Measurements from ENCODE around the gene CKB.

CKB gene

DNA sequence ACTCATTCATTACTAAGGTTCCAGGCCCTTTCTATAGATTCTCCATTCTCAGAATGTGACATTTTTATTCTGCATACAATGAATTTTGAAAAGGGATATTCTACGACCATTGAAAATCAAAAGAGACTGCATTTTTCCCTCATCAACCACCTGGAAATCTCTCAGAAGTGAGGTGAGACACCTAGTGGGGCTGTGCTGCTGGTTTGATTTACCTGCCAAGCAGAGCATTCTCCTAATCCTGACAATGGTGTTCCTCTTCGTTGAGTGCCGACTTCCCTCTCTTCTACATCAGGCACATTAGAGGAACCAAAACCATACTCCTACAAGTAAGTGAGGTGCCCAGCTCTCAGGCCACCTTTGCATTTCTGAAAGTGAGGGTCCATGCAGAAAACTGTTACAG is 14.9 kb downstream of the CKB start:
- H3K27me3 ChIP-seq (ENCODE audit: control insufficient read depth, insufficient read depth, low read length): no peaks in the 10 kb centered on the region
- H3K36me3 ChIP-seq (ENCODE audit: control insufficient read depth, insufficient read depth, low read length): peaks cover 12% of the 10 kb centered on the region; the same call in 1 of the 2 replicates
- WGBS (ENCODE audit: insufficient coverage, insufficient read length): no CpG with 5 or more reads among the region's 3 CpGs
- H3K4me3 ChIP-seq (ENCODE audit: low read length): no peak overlapping the region
- H3K4me1 ChIP-seq (ENCODE audit: control insufficient read depth, insufficient read depth, low read length): no peaks in the 10 kb centered on the region
- no peaks in the 10 kb centered on the region for H3K9me3 ChIP-seq (ENCODE audit: control insufficient read depth, insufficient read depth, low read length)
- no peak for DNase-seq (ENCODE audit: low read depth, low spot score)
- no peak overlapping the region for H3K27ac ChIP-seq (ENCODE audit: low read length)

DNA sequence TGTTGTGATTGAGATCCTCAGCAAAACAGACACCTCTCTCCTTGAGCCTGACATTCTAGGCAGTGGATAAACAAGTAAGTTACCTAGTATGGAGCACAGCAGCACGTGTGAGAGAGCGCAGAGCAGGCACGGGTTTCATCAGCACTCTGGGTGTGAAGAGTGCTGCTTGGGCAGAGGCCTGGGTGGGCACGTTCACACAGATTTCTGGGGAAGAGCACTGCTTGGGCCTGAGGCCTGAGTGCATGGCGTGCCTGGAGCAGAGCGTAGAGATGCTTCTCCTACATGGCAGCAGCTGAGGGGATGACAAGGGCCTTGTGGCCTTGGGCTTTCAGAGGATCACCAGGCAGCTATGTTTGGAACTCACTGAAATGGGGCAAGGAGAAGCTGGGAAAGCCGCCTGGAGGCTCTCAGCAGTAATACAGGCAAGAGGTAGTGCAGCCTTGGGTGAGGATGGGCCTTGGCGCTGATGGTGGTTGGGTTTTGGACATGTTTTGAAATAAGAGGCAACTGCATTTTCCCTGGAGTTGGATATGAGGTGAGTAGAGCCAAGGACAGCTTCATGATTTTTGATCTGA is 17.6 kb downstream of the CKB start:
- no peak overlapping the region for H3K4me3 ChIP-seq (ENCODE audit: low read length)
- no peak for DNase-seq (ENCODE audit: low read depth, low spot score)
- no CpG with 5 or more reads among the region's 8 CpGs for WGBS (ENCODE audit: insufficient coverage, insufficient read length)
- H3K4me1 ChIP-seq (ENCODE audit: control insufficient read depth, insufficient read depth, low read length): no peaks in the 10 kb centered on the region
- no peak overlapping the region for H3K27ac ChIP-seq (ENCODE audit: low read length)
- peaks cover 9% of the 10 kb centered on the region; the same call in 1 of the 2 replicates for H3K36me3 ChIP-seq (ENCODE audit: control insufficient read depth, insufficient read depth, low read length)
- no peaks in the 10 kb centered on the region for H3K9me3 ChIP-seq (ENCODE audit: control insufficient read depth, insufficient read depth, low read length)
- H3K27me3 ChIP-seq (ENCODE audit: control insufficient read depth, insufficient read depth, low read length): no peaks in the 10 kb centered on the region

DNA sequence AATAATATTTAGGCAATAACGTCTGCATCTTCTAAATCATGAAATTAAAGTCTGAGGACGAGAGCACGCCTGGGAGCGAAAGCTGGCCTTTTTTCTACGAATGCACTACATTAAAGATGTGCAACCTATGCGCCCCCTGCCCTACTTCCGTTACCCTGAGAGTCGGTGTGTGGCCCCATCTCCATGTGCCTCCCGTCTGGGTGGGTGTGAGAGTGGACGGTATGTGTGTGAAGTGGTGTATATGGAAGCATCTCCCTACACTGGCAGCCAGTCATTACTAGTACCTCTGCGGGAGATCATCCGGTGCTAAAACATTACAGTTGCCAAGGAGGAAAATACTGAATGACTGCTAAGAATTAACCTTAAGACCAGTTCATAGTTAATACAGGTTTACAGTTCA is 19.3 kb downstream of the CKB start:
- no peak for DNase-seq (ENCODE audit: low read depth, low spot score)
- Histone ChIP-seq H3K36me3 (ENCODE audit: control insufficient read depth, insufficient read depth, low read length) (peaks cover 6% of the 10 kb centered on the region; the same call in 1 of the 2 replicates), H3K4me3 (ENCODE audit: low read length) (no peak overlapping the region), H3K27me3 (ENCODE audit: control insufficient read depth, insufficient read depth, low read length) (no peaks in the 10 kb centered on the region), H3K4me1 (ENCODE audit: control insufficient read depth, insufficient read depth, low read length) (no peaks in the 10 kb centered on the region), H3K27ac (ENCODE audit: low read length) (no peak overlapping the region), H3K9me3 (ENCODE audit: control insufficient read depth, insufficient read depth, low read length) (no peaks in the 10 kb centered on the region)
- no CpG with 5 or more reads among the region's 12 CpGs for WGBS (ENCODE audit: insufficient coverage, insufficient read length)

DNA sequence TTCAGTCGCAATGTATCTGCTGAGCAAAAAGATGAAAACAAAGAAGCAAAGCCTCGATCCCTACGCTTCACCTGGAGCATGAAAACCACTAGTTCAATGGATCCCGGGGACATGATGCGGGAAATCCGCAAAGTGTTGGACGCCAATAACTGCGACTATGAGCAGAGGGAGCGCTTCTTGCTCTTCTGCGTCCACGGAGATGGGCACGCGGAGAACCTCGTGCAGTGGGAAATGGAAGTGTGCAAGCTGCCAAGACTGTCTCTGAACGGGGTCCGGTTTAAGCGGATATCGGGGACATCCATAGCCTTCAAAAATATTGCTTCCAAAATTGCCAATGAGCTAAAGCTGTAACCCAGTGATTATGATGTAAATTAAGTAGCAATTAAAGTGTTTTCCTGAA is 19.8 kb downstream of the CKB start:
- H3K27ac ChIP-seq (ENCODE audit: low read length): no peak overlapping the region
- WGBS (ENCODE audit: insufficient coverage, insufficient read length): no CpG with 5 or more reads among the region's 18 CpGs
- DNase-seq (ENCODE audit: low read depth, low spot score): no peak
- no peaks in the 10 kb centered on the region for H3K27me3 ChIP-seq (ENCODE audit: control insufficient read depth, insufficient read depth, low read length)
- peaks cover 6% of the 10 kb centered on the region; the same call in 1 of the 2 replicates for H3K36me3 ChIP-seq (ENCODE audit: control insufficient read depth, insufficient read depth, low read length)
- H3K4me3 ChIP-seq (ENCODE audit: low read length): no peak overlapping the region
- H3K9me3 ChIP-seq (ENCODE audit: control insufficient read depth, insufficient read depth, low read length): no peaks in the 10 kb centered on the region
- no peaks in the 10 kb centered on the region for H3K4me1 ChIP-seq (ENCODE audit: control insufficient read depth, insufficient read depth, low read length)

DNA sequence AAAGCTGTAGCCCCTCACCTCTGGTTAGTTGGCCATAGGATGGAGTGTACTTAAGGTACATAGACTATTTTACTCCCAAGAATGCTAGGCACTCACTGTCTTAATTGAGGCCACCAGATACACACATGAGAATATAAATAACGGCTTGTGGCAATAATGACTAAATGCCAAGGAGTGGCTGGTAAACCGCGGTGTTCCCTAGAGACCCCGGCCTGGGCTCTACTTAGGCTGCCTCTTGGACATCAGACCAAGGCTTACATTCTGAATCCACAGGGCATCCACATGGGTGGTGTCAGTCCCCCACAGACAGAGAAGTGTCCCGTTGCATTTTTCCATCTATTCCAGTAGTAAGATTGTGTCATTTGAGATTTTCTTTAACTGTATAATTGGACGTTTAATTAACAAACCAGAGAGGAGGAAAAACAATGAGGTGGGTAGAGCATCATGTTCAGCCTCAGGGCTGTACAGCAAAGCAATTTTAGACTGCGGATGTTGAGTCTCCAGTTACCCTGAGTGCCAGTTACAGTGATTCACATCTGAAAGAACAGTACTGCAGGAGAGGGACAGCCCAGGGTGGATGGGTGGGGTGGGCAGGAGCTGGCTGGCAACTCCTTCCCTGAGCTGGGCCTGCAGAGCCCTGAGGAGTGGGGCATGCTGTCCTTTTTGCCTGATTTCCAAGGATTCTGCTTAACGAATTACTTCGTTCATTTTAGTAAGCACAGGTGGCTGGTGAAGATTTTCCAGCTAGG is 20.5 kb downstream of the CKB start:
- Histone ChIP-seq H3K9me3 (ENCODE audit: control insufficient read depth, insufficient read depth, low read length) (no peaks in the 10 kb centered on the region), H3K4me1 (ENCODE audit: control insufficient read depth, insufficient read depth, low read length) (no peaks in the 10 kb centered on the region), H3K27me3 (ENCODE audit: control insufficient read depth, insufficient read depth, low read length) (no peaks in the 10 kb centered on the region), H3K4me3 (ENCODE audit: low read length) (no peak overlapping the region), H3K36me3 (ENCODE audit: control insufficient read depth, insufficient read depth, low read length) (peaks cover 6% of the 10 kb centered on the region; the same call in 1 of the 2 replicates), H3K27ac (ENCODE audit: low read length) (no peak overlapping the region)
- WGBS (ENCODE audit: insufficient coverage, insufficient read length): no CpG with 5 or more reads among the region's 9 CpGs
- no peak for DNase-seq (ENCODE audit: low read depth, low spot score)

DNA sequence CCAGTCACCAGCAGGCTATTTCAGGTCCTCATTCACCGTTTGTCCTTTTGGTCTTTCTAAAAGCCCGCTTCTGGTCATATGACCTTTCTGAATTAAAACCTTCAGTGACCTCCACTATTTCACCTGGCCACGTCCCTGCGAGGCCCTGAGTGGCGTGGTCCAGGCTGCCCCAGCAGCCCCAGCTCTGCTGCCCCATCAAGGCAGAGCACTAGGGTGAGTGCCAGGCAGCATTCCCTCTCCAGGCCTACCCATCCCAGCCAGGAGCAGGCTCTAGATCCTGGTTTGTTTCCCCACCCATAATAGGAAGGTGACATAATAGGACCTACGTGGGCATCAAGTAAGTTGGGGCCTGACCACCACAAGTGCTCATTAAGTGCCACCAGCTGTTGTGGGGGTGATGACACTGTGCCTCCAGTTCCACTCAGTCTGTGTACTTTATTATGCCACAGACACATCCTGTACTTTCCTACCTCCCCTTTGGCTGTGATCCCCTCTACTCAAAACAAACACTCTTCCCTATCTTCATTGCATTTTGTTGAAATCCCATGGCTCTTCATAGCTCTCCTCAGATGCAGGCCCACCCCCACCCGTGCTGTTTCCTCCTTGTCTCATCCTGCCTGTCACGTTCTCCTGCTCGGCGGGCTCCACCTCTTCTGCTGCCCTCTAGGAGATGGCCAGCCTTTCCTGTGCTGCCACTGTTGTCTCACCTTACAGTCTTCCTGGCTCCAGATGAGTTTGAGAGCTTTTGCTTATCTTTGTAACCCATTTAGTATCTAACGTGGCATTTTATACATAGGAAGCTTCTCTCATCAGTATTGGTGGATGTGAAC is 21.4 kb downstream of the CKB start:
- Histone ChIP-seq H3K27ac (ENCODE audit: low read length) (no peak overlapping the region), H3K4me1 (ENCODE audit: control insufficient read depth, insufficient read depth, low read length) (no peaks in the 10 kb centered on the region)
- DNase-seq (ENCODE audit: low read depth, low spot score): no peak

DNA sequence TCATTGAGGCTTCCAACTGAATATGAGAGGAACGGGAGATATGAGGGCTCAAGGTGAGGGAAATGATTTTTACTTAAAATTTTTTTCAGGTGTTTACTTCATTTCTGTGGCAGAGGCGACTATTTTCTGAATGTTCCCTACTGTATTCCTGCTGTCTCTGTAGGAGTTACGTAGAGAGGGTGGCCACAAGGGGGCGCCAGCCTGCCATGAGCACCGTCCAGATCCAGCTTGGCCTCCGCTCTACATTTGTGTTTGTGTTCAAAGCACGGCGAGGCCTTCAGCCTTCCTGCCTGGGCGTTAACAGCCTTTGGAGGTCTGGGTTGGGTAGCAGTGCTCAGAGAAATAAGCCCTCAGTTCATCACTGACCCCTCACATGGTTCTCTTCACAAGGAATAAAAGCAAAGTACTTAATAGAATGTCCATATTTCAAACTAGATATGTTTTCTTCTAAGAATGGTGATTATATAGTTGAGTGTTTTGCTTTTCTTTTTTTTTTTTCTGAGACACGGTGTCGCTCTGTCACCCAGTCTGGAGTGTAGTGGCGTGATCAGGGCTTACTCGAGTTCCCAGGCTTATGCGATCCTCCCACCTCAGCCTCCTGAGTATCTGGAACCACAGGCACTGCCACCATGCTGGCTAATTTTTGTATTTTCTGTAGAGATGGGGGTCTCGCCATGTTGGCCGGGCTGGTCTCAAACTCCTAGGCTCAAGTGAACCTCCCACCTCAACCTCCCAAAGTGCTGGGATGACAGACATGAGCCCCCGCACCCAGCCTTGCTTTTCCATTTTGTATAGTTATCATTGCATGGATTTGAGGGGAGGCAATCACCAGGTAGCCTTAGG is 22.3 kb downstream of the CKB start:
- Histone ChIP-seq H3K4me1 (ENCODE audit: control insufficient read depth, insufficient read depth, low read length) (no peaks in the 10 kb centered on the region), H3K36me3 (ENCODE audit: control insufficient read depth, insufficient read depth, low read length) (peaks cover 6% of the 10 kb centered on the region; the same call in 1 of the 2 replicates)
- no CpG with 5 or more reads among the region's 17 CpGs for WGBS (ENCODE audit: insufficient coverage, insufficient read length)

More for the DNA sequence above, 21.4 kb downstream of the CKB start:
- H3K27me3 ChIP-seq (ENCODE audit: control insufficient read depth, insufficient read depth, low read length): no peaks in the 10 kb centered on the region
- H3K4me3 ChIP-seq (ENCODE audit: low read length): no peak overlapping the region
- no peaks in the 10 kb centered on the region for H3K9me3 ChIP-seq (ENCODE audit: control insufficient read depth, insufficient read depth, low read length)
- no CpG with 5 or more reads among the region's 11 CpGs for WGBS (ENCODE audit: insufficient coverage, insufficient read length)
- peaks cover 6% of the 10 kb centered on the region; the same call in 1 of the 2 replicates for H3K36me3 ChIP-seq (ENCODE audit: control insufficient read depth, insufficient read depth, low read length)

DNA sequence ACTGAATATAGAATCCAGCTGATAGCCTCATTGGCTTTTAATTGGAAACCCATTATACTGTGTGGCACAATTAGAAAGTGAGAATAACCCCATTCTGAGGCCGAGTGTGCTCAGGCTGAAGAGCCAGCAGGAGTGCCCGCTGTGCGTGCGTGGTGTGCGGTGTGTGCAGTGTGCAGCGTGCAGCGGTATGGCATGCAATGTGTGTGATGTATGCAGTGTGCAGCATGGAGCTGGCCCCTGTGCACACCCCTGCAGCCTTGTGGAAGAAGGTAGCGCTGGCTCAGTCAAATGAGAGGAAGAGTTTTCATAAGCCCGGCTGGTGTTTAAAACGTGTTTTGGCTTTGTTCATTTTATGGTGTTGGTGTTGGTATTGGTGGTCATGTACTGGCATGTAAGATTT is 22.9 kb downstream of the CKB start:
- no peaks in the 10 kb centered on the region for H3K4me1 ChIP-seq (ENCODE audit: control insufficient read depth, insufficient read depth, low read length)
- no peak overlapping the region for H3K4me3 ChIP-seq (ENCODE audit: low read length)
- no peaks in the 10 kb centered on the region for H3K9me3 ChIP-seq (ENCODE audit: control insufficient read depth, insufficient read depth, low read length)
- peaks cover 6% of the 10 kb centered on the region; the same call in 1 of the 2 replicates for H3K36me3 ChIP-seq (ENCODE audit: control insufficient read depth, insufficient read depth, low read length)
- no CpG with 5 or more reads among the region's 10 CpGs for WGBS (ENCODE audit: insufficient coverage, insufficient read length)
- no peak for DNase-seq (ENCODE audit: low read depth, low spot score)
- no peaks in the 10 kb centered on the region for H3K27me3 ChIP-seq (ENCODE audit: control insufficient read depth, insufficient read depth, low read length)
- H3K27ac ChIP-seq (ENCODE audit: low read length): no peak overlapping the region

More for the DNA sequence above, 22.3 kb downstream of the CKB start:
- Histone ChIP-seq H3K27me3 (ENCODE audit: control insufficient read depth, insufficient read depth, low read length) (no peaks in the 10 kb centered on the region), H3K27ac (ENCODE audit: low read length) (no peak overlapping the region), H3K9me3 (ENCODE audit: control insufficient read depth, insufficient read depth, low read length) (no peaks in the 10 kb centered on the region), H3K4me3 (ENCODE audit: low read length) (no peak overlapping the region)
- peak; percentile 72 for DNase-seq (ENCODE audit: low read depth, low spot score)

DNA sequence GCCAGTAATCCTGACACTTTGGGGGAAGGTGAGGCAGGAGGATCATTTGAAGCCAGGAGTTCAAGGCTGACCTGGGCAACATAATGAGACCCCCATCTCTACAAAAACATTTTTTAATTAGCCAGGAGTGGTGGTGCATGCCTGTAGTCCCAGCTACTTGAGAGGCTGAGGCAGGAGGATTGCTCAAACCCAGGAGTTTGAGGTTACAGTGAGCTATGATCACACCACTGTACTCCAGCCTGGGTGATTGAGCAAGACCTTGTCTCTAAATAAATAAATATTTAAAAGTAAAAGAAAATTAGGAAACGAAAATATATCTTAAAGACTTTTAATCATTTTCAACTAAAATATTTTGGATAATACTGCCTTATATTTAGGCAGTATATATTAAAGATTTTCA is 25.9 kb downstream of the CKB start:
- Histone ChIP-seq H3K27ac (ENCODE audit: low read length) (no peak overlapping the region), H3K27me3 (ENCODE audit: control insufficient read depth, insufficient read depth, low read length) (no peaks in the 10 kb centered on the region), H3K4me1 (ENCODE audit: control insufficient read depth, insufficient read depth, low read length) (no peaks in the 10 kb centered on the region), H3K4me3 (ENCODE audit: low read length) (no peak overlapping the region), H3K9me3 (ENCODE audit: control insufficient read depth, insufficient read depth, low read length) (no peaks in the 10 kb centered on the region), H3K36me3 (ENCODE audit: control insufficient read depth, insufficient read depth, low read length) (0 out of 2 replicates have a peak, but pooled peaks cover 1% of the 10 kb centered on the region)
- DNase-seq (ENCODE audit: low read depth, low spot score): no peak
- WGBS (ENCODE audit: insufficient coverage, insufficient read length): no CpG with 5 or more reads among the region's 1 CpG

DNA sequence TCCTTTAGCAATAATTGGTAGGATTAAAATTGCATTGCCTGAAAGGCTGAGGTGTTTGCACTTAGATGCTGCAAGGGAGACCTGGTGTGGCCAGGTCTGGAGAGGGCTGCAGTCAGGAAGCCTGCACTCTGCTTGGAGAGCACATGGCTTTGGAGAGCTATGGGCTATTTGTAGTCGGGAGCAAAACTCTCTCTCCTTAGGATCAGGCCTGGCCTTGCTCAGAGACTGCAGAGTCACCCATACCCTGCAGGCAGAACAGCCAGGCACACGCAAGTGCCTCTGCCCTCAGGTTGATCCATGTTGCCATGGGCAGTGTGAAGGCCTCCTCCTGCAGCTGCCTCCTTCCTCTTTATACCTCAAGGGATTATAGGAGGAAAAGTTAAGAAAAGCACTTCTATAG is 26.8 kb downstream of the CKB start:
- Histone ChIP-seq H3K36me3 (ENCODE audit: control insufficient read depth, insufficient read depth, low read length) (peaks cover 3% of the 10 kb centered on the region; the same call in 1 of the 2 replicates), H3K9me3 (ENCODE audit: control insufficient read depth, insufficient read depth, low read length) (no peaks in the 10 kb centered on the region), H3K27me3 (ENCODE audit: control insufficient read depth, insufficient read depth, low read length) (no peaks in the 10 kb centered on the region), H3K4me3 (ENCODE audit: low read length) (no peak overlapping the region), H3K4me1 (ENCODE audit: control insufficient read depth, insufficient read depth, low read length) (no peaks in the 10 kb centered on the region), H3K27ac (ENCODE audit: low read length) (no peak overlapping the region)
- WGBS (ENCODE audit: insufficient coverage, insufficient read length): no CpG with 5 or more reads among the region's 2 CpGs
- no peak for DNase-seq (ENCODE audit: low read depth, low spot score)

Measured in iPS DF 6.9 (cell line).